SH-SY5Y (cell line): ENCODE data around the gene SEC11A.

ENCODE experiments used
- GATA2 ChIP-seq: IDR thresholded peaks from 2 replicates; pipeline ENCODE4 v1.6.1; 2011; ENCODE audit warnings: mild to moderate bottlenecking, low read depth, low read length
- GATA3 ChIP-seq: IDR thresholded peaks from 2 replicates; pipeline ENCODE4 v1.6.1; 2011; ENCODE audit warnings: low read depth, mild to moderate bottlenecking, low read length, moderate library complexity

SEC11A gene

GRCh38 chr15:84716036-84716732 is at the start of gene SEC11A:
TSS of gene SEC11A (minus strand) at chr15:84716139. CDS start at chr15:84716075, 64 bp downstream.
- TF ChIP-seq GATA2 (no peak), GATA3 (no peak)

- TF ChIP-seq GATA3 (no peak), GATA2 (no peak)
Observed at GRCh38 chr15:84765675-84766074, 49.7 kb upstream of the SEC11A start.

GRCh38 chr15:84764989-84765388 is 49.0 kb upstream of the SEC11A start:
- TF ChIP-seq GATA2 (no peak), GATA3 (no peak)

- no peak for TF ChIP-seq GATA2
- no peak for TF ChIP-seq GATA3
Observed at GRCh38 chr15:84764585-84764984, 48.6 kb upstream of the SEC11A start.

- no peak for TF ChIP-seq GATA2
- TF ChIP-seq GATA3, result no peak
Observed at GRCh38 chr15:84762840-84763572, 47.1 kb upstream of the SEC11A start.

GRCh38 chr15:84761607-84762131 is 45.7 kb upstream of the SEC11A start:
- TF ChIP-seq GATA3 (no peak), GATA2 (no peak)

GRCh38 chr15:84760219-84760618 is 44.3 kb upstream of the SEC11A start:
- TF ChIP-seq GATA3 (no peak), GATA2 (no peak)

- no peak for TF ChIP-seq GATA3
- TF ChIP-seq GATA2, result no peak
Observed at GRCh38 chr15:84759018-84759417, 43.1 kb upstream of the SEC11A start.

- no peak for TF ChIP-seq GATA3
- TF ChIP-seq GATA2, result no peak
Observed at GRCh38 chr15:84755736-84756527, 40.0 kb upstream of the SEC11A start.

- no peak for TF ChIP-seq GATA2
- no peak for TF ChIP-seq GATA3
Observed at GRCh38 chr15:84752700-84753099, 36.8 kb upstream of the SEC11A start.

- TF ChIP-seq GATA2, result no peak
- TF ChIP-seq GATA3, result no peak
Observed at GRCh38 chr15:84752195-84752594, 36.3 kb upstream of the SEC11A start.

GRCh38 chr15:84750583-84751092 is 34.7 kb upstream of the SEC11A start:
- no peak for TF ChIP-seq GATA3
- no peak for TF ChIP-seq GATA2

- TF ChIP-seq GATA3 (no peak), GATA2 (no peak)
Observed at GRCh38 chr15:84749111-84749991, 33.4 kb upstream of the SEC11A start.
